Epithelial cell of prostate (primary cell): ENCODE data around the gene PHOX2A.
"Not testable (repeated sequence)": the region's sequence is repeated elsewhere in the genome, so short reads cannot be mapped to it uniquely, and the experiment has no call there.

Experiments
- DNase-seq: peaks from one replicate; pipeline ENCODE4 v3.0.0-alpha.2; 2011; ENCODE audit warnings: low read depth, low spot score
- H3K27ac ChIP-seq: fragments of 450-650 bp; 2 replicates; pipeline ENCODE4 v1.5.1; 2017; ENCODE audit warnings: mild to moderate bottlenecking

The PHOX2A gene

DNA sequence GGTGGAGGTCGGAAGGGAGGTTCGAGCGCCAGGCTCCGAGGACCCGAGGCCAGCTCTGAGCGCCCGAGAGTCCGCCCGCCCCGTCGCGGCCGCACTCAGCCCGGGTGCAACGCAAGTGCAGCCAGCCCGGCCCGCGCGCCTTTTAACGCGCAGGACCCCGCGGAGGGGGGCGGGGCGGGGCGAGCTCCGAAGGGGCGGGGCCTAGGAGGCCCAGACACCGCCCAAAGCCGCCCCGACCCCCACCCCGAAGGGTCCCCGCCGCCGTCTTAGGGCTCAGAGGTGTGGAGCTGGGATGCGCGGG is at the start of gene PHOX2A:
Gene PHOX2A (minus strand): TSS at position 117 of the 301 bp plus-strand sequence. CDS start 172 bp downstream, outside the sequence.
- no peak within 1 kb of the TSS for H3K27ac ChIP-seq
- DNase-seq = no peak

- no peak for DNase-seq
- no peak overlapping the region for H3K27ac ChIP-seq
Observed at GRCh38 chr11:72293391-72293790, 49.4 kb upstream of the PHOX2A start.

DNA sequence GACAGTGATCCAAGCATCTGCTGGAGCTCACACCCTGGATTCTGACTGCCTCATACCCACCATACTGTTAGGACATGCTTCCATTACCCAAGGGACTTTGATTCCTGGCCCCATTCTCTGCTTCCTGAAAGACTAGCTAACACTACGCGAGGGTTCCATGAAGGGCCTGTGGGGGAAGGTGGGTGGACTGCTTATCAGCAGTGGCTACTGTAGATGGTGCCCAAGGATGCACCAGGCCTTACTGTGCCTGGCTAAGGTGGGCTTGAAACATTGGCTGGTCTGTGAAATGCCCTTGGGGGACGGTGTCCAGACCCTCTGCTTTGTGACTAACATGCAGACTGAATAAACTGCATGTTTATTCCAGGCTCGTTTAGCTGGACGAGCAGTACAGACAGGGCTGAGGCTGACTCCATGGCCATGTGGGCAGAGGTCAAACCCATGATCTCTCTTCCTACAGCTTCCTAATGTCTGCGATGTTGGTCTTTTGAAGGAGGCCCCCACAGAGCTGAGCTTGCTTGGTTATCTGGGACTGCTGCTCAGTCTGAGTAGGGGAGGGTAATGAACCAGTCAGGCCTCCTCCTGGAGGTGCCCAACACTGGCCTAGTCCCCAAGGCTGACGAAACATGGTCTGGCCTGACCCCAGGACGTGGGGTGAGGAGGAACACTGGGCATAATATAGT is 48.3 kb upstream of the PHOX2A start:
- no peak overlapping the region for H3K27ac ChIP-seq
- DNase-seq = no peak

DNA sequence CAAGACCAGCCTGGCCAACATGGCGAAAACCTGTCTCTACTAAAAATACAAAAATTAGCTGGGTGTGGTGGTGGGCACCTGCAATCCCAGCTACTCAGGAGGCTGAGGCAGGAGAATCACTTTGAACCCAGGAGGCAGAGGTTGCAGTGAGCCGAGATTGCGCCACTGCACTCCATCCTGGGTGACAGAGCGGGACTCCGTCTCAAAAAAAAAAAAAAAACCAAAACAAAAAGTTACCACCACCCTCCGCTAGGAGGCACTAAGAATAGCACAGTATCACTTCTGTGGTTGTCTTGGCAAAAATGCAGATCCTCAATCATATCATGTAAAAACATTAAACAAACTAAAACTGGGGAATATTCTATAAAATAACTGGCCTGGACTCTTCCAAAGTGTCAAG is 46.8 kb upstream of the PHOX2A start:
- H3K27ac ChIP-seq, DNase-seq: not testable (repeated sequence)

DNA sequence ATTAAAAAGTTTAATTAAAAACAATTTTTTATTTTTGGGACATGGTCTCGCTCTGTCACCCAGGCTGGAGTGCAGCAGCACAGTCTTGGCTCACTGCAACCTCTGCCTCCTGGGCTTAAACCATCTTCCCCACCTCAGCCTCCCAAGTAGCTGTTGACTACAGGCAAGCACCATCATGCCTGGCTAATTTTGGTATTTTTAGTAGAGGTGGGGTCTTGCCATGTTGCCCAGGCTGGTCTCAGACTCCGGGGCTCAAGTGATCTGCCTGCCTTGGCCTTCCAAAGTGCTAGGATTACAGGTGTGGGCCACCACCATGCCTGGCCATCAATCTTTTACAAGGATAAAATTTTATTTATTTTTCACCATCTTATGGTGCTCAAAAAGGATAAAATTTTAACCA is 43.3 kb upstream of the PHOX2A start:
- no peak overlapping the region for H3K27ac ChIP-seq
- no peak for DNase-seq

- H3K27ac ChIP-seq = no peak overlapping the region
- DNase-seq = no peak
Observed at GRCh38 chr11:72283947-72284346, 40.0 kb upstream of the PHOX2A start.

DNA sequence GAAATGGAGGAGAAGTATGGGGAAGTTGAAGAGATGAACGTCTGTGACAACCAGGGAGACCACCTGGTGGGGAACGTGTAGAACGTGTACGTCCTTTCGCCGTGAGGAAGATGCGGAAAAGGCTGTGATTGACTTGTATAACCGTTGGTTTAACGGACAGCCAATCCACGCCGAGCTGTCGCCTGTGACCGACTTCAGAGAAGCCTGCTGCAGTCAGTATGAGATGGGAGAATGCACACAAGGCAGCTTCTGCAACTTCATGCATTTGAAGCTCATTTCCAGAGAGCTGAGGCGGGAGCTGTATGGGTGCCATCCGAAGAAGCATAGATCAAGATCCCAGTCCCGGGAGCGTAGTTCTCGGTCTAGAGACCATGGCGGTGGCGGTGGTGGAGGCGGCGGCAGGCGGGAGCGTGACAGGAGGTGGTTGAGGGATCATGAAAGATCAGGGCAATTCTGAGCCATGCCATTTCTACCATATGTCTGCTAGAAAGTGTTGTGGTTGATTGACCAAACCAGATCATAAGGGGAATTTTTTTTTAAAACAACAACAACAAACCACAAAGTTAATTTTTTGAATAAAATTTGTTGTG is 36.8 kb upstream of the PHOX2A start:
- no peak overlapping the region for H3K27ac ChIP-seq
- DNase-seq = no peak

- no peak overlapping the region for H3K27ac ChIP-seq
- DNase-seq = no peak
Observed at GRCh38 chr11:72280037-72280436, 36.1 kb upstream of the PHOX2A start.

GRCh38 chr11:72278905-72279304 is 34.9 kb upstream of the PHOX2A start:
- H3K27ac ChIP-seq = no peak overlapping the region
- DNase-seq = no peak

DNA sequence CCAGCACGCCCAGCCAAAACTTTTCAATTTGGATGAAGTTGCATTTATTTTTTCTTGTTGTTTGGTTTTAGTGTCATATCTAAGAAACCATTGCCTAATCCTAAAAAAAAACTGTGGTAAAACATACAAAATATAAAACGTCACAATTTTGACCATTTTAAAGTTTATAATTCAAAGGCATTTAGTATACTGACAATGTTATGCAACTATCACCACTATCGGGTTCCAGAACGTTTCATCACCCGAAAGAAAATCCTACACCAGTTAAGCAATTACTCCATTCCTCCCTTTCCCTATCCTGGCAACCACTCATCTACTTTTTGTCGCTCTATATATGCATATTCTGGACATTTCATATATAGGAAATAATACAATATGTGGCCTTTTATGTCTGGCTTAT is 30.5 kb upstream of the PHOX2A start:
- H3K27ac ChIP-seq = no peak overlapping the region
- DNase-seq = no peak

DNA sequence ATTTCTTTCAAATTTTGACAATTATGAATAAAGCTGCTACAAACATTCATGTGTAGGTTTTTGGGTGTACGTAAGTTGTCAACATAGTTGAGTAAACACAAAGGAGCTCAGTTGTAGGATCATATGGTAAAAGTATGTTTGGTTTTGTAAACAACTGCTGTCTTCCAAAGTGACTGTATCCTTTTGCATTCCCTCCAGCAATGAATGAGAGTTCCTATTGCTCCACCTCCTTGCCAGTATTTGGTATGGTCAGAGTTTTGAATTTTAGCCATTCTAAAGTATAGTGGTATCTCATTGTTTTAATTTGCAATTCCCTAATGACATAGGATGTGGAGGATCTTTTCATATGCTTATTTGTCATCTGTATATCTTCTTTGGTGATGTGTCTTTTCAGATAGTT is 28.0 kb upstream of the PHOX2A start:
- no peak overlapping the region for H3K27ac ChIP-seq
- no peak for DNase-seq

DNA sequence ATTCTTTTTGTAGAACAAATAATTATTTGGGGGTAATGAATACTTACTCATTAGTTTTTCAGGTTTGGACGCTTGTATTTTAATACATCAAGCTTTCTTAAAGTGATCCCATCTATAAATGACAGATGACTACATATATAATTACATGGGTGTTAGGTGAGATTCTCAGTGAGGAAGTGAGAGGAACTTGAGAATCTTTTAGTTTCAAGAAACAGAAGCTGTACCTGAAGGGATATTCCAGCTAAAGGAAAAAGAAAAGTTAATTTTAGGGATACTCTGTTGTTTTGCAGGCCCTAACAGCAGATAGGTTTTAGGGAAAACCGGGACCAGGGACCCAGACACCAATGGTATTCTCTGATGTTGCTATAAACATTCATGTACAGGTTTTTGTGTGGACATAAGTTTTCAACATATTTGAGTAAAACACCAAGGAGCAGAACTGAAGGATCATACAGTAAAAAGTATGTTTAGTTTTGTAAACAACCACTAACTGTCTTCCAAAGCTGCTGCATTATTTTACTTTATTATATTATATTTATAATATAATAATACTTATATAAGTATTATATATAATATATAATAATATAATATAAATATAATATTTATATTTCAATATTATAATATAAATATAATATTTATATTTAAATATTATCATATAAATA is 24.1 kb upstream of the PHOX2A start:
- no peak for DNase-seq
- no peak overlapping the region for H3K27ac ChIP-seq

GRCh38 chr11:72266960-72267359 is 23.0 kb upstream of the PHOX2A start:
- not testable (repeated sequence) for H3K27ac ChIP-seq, DNase-seq

DNA sequence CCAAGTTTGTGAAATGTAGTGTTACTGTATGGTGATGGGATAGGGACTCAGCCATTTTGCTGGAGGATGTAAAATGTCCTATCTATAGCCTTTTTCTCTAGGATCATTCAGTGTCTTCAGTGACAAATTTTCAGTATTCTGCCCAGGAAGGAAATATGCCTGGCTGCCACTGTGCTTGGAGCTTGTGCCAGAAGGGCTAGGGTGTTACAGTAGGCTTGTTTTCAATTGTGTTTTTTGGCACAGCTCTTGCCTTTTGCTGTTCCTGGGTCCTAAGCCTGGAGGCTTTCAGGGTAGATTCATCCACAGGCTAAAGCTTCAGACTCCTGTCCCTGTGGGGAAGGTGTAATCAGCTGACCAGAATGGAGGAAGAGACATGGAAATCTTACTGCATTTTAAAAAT is 22.0 kb upstream of the PHOX2A start:
- no peak for DNase-seq
- H3K27ac ChIP-seq = no peak overlapping the region

DNA sequence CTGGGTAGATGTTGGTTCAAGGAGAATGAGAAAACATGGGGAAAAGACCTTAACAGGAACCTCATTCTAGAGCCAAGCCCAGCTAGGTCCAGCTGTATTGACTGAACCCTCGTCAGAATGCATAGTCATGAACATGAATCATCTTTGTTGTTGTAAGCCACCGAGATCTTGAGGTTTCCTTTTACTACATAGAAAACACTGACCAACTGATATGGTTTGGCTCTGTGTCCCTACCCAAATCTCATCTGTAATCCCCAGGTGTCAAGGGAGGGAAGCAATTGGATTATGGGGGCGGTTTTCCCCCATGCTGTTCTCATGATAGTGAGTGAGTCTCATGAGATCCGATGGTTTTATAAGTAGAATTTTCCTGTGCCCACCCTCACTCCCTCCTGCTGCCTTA is 19.4 kb upstream of the PHOX2A start:
- H3K27ac ChIP-seq = no peak overlapping the region
- DNase-seq = peak; percentile 27

DNA sequence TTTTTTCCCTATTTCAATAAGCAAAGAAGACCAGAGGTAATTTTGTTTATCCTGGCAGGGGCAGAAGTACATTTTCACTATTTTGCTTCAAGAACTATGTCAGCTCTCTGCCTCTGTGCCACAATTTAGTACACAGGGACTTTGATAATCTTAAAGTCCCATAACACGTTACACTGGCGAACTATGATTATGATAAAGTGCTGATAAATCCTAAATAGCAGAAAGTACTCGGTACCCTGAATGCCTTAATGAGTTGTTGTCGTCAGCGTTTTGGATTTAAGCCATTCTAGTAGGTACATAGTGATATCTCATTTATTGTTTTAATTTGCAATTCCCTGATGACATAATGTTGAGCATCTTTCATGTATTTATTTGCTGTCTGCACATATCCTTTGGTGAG is 16.6 kb upstream of the PHOX2A start:
- DNase-seq = no peak
- H3K27ac ChIP-seq = no peak overlapping the region

GRCh38 chr11:72259490-72259889 is 15.5 kb upstream of the PHOX2A start:
- H3K27ac ChIP-seq = no peak overlapping the region
- no peak for DNase-seq

DNA sequence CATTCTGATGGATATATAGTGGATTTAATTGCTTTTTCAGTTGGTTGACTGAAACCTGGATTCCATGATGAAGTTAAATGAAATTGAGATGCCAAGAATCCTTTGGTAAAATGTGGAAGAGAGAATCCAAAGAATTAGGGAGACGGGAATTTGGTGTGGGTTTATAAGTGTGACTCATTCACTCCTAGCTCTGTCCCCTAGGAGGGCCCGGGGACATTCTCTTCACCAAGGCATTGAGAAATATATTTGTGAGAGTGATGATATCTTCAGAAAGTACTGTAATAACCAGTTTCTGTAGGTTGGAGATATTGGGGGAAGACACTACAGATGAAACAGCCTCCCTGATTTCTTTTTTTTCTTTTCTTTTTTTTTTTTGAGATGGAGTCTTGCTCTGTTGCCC is 13.6 kb upstream of the PHOX2A start:
- no peak overlapping the region for H3K27ac ChIP-seq
- no peak for DNase-seq

- no peak overlapping the region for H3K27ac ChIP-seq
- DNase-seq = no peak
Observed at GRCh38 chr11:72254299-72254993, 10.5 kb upstream of the PHOX2A start.

GRCh38 chr11:72253392-72253791 is 9.4 kb upstream of the PHOX2A start:
- H3K27ac ChIP-seq = no peak overlapping the region
- DNase-seq = no peak

DNA sequence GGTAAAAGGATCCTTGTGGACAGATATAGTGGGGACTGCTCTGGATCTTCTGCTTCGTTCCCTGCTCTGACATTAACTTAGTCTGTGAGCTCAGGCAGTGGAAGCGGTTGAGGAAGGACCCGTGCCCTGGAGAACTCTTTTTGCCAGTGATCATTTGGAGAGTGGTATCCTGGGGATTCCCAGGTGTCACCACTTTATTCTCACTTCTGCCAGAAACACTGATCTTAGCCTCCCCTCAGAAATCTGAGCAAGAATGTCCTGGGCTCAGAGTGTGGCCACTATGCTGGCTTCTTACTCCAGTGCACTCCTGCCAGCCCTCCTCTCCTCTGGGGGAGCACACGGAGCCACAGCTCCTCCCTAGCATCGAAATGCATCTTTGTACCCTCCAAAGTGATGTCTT is 7.6 kb upstream of the PHOX2A start:
- H3K27ac ChIP-seq = no peak overlapping the region
- DNase-seq = no peak
